ENCODE results near the gene MGMT.

DNA sequence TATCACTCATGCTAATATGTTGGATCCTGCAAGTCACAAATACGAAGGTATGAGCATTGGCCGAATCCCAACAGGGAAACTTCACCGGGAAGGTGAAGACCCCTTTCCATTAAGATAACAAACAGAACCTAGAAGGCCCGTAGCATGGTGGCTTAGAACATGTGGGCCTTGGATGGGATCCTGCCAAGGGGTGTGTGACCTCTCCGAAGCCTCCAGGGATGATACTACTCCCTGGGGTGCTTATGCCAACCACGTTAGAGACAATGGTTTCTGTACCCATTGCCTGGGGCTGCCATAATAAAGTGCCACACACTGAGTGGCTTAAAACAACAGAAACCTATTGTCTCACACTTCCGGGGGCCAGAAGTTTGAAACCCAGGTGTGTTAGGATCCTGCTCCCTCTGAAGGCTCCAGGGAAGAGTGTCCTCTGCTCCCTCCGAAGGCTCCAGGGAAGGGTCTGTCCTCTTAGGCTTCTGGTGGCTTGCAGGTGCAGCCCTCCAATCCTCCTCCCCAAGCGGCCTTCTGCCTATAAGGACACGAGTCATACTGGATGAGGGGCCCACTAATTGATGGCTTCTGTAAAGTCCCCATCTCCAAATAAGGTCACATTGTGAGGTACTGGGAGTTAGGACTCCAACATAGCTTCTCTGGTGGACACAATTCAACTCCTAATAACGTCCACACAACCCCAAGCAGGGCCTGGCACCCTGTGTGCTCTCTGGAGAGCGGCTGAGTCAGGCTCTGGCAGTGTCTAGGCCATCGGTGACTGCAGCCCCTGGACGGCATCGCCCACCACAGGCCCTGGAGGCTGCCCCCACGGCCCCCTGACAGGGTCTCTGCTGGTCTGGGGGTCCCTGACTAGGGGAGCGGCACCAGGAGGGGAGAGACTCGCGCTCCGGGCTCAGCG, 992 bp upstream of the MGMT start:
- no peak for TF ChIP-seq MXI1 (IDR thresholded peaks at IDR 0.05; ENCODE audit: borderline replicate concordance, low read depth, low read length)
- TF ChIP-seq POLR2A (IDR thresholded peaks at IDR 0.05; ENCODE audit: low read depth, low read length), result no peak
- no peak for TF ChIP-seq CTCF (conservative IDR thresholded peaks at IDR 0.05; ENCODE audit: low read depth, low read length)
- no peak for TF ChIP-seq RFX5 (IDR thresholded peaks at IDR 0.05; ENCODE audit: low read depth, low read length)
- no peak for TF ChIP-seq BHLHE40 (IDR thresholded peaks at IDR 0.05; ENCODE audit: low read depth, low read length)

Measured in IMR-90 (cell line).